H54 (cell line): ENCODE measurements around the gene SRC.

ENCODE experiments used
- DNase-seq: peaks from one replicate; pipeline ENCODE4 v3.0.0; 2011; ENCODE audit warnings: low spot score, mixed read lengths; ENCODE audit not compliant: insufficient read length
- FAIRE-seq: peaks from 3 replicates; lab custom pipeline; 2011; peaks lifted over from hg19 to GRCh38; lab: Jason Lieb, UNC
- POLR2A ChIP-seq: IDR thresholded peaks from 2 replicates; pipeline ENCODE4 v1.6.1; 2011; ENCODE audit warnings: low read depth, mild to moderate bottlenecking, low read length

The SRC gene

DNA sequence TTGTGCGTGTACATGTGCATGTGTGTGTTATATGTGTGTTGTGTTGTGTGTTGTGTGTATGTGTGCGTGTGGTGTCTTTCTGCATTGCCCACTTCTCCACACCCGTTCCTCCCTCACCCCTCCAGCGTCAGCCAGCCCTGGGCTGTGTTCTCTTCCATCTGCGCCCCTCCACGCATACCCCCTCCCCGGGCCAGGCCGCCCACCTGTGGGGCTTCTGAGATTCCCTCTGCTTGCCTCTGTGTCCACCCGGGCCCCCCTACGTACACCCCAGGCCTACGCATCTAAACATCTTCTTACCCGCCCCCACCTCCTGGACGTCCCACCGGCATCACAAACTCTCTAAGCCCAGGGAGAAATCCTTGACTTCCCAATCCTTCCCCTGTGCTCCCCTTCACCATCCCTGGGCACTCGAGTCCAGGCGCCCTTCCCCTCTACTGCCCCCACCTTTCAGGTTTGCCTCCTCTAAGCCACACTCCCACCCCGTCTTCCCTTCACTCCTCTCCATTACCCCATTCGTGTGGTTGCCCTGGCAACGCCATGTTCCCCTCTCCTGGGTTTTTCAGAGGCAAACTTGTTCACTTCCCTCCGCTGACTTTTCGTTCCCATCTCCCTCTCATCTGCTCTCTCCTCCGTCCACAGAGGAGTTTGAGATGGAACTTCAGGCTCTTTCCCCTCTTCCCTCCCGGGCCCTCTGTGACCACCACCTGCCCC, 93.4 kb downstream of the SRC start:
- FAIRE-seq (no peak), DNase-seq (no peak)
- no peak for TF ChIP-seq POLR2A

DNA sequence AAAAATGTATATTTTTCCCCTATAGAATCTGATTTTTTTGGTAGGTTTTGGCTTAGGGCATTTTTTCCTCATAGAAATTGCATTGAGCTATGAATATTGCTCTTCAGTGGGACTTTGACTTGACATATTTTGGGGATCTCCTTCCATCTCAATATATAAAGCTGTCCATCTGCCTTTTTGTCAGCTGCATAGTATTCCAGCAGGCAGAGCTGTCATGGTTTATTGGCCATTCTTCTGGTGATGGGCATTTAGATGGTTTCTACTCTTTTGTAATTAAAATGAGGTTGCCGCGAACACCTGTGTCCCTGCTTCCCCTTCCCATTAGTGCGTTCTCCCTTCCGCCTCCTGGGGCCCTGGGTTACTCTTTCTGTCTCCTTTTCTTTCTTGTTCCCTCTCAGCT, 95.1 kb downstream of the SRC start:
- TF ChIP-seq POLR2A = no peak
- FAIRE-seq (no peak), DNase-seq (no peak)

DNA sequence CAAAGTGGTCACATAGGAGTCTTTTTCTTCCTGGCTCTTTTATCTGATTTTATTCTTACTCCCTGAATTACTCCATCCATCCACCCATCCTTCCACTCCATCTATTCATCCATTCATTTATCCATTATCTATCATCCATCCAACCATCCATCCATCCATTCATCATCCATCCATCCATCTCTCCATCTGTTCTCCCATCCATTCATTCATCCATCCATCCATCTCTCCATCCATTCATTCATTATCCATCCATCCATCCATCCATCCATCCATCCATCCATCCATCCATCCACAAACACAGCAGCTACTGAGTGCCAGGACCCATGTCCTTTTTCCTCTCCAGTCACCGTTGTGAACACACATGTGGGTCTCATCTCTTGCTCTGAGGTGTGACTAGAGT, 96.6 kb downstream of the SRC start:
- no peak for TF ChIP-seq POLR2A
- FAIRE-seq (no peak), DNase-seq (no peak)

DNA sequence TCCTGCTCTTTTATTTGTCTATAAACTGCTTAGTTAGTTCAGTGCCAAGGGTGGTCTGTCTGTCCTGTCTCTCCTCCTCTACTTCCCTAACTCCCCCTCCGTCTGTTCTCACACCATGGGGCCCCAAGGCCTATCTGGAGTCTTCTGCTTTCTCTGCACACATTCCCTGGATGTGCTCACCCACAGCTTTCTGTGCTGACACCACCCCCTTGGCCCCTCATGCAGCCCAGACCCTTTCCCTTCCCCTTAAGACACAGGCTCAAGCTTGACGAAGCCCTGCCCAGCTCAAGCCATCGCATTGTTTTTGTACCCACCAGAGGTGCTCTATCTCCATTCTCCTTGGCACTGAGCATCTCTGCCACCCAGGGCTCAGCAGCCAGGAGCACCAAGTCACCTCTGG, 97.0 kb downstream of the SRC start:
- DNase-seq (no peak), FAIRE-seq (no peak)
- TF ChIP-seq POLR2A = no peak

DNA sequence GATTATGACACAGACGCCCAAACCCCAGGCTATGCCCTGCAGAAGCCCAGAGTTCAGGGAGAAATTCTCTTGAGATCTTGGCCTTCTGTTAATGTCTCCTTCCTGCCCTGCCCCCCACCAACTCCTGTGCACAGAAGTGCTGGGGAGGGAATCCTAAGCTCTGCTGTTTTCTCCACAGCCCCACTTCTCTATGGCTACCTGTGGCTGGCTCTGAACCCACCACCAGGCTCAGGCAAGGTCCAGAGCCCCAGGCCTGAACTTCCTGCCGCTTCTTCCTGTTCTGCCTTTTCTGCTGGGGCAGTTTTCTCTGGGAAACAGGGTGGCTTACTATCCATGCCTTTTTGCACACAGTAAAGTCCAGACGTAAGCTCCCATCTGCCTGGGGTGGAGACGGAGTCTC, 97.7 kb downstream of the SRC start:
- no peak for FAIRE-seq
- TF ChIP-seq POLR2A = no peak
- no peak for DNase-seq

DNA sequence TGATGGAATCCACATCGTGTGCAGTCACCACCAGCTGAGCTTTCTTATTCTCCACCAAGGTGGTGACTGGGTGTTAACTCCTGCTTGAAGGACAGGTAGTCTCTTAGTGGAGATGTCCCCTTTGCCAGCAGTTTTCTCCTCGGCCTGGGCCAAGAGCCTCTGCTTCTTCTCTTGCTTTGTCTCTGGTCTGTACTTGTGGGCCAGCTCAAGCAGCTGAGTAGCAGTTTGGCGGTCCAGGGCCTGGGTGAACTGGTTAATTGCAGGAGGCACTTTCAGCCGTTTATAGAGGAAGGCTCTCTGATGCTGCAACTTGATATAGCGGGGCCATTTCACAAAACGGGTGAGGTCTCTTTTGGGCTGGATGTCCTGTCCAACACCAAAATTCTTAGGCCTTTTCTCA, 99.1 kb downstream of the SRC start:
- TF ChIP-seq POLR2A = no peak
- FAIRE-seq (no peak), DNase-seq (no peak)

DNA sequence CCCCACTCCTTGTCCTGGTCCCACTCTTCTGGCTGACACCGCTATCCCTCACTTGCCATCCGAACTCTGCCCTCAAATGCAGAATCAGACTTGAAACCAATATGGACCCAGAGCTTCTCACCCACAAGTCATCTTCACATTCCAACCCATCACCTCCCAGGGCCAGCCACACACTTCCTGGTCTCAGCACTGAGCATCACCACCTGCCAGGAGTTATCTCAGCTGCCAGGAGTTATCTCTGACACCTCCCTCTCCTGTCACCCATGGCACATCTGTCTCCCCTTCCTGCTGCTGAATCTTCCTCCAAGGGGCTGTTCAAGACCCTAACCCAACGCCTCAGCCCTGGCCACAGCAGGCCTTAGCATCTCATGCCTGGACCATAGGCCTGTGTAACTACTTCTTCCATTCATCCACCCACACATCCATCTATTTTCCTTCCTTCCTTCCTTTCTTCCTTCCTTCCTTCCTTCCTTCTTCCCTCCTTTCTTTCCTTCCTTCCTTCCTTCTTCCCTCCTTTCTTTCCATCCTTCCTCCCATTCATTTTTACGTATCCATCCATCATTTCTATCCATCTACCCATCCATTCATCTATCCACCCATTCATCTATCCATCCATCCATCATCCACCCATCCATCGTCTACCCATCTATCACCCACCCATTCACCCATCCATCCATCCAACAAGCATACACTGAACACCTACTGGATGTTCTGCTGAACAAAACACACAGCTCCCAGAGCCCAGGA, 100.5 kb downstream of the SRC start:
- TF ChIP-seq POLR2A = no peak
- no peak for DNase-seq
- no peak for FAIRE-seq

DNA sequence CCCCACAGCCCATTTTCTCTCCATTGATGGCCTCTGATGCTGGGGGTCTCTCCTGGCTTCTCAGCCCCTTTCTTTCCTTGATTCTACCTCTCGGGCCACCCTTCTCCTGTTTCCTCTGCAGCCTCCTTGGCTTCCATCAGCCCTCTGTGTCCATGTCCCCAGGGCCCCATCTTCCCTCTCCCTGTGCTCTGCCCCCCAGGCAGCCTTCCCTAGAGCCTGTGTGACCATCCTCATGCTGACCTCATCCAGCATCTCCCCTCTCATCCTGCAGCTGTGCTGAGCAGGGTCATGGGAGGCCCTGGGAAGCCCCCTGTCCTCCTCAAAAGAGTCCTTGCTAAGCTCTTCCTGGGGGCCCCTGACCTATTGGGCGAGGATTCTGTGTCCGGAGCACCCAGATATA, 101.7 kb downstream of the SRC start:
- TF ChIP-seq POLR2A = no peak
- DNase-seq = no peak
- FAIRE-seq = no peak

DNA sequence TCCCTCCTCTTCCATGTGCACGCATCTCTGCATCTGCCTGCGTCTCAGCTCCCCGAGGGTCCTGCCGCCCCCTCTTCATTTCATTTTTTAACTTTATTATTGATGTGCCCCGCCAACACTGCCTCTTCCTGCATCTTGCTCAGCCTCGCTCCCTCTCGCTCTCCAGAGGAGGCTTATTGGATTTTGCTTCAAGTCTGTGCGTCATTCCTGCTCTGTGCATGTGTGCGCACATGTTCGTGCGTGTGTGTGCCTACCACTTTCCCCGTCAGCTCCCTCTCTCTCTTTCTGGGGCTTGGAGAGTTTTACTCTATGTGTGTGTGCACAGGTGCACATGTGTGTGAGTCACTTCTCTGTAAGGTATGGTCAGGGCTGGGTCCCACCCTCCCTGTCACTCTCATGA, 103.3 kb downstream of the SRC start:
- TF ChIP-seq POLR2A = no peak
- DNase-seq (no peak), FAIRE-seq (no peak)

DNA sequence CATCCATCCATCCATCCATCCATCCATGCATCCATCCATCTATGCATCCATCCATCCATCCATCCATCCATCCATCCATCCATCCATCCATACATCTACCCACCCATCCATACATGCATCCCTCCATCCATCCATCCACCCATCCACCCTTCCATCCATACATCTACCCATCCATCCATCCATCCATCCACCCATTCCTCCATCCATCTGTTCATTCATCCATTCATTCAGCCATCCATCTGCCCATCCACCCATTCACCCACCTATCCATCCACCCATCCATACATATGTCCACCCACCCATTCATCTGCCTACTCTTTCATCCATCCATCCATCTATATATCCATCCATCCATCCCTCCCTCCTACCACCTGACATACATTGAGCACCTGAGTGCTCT, 104.4 kb downstream of the SRC start:
- no peak for TF ChIP-seq POLR2A
- DNase-seq (no peak), FAIRE-seq (no peak)

DNA sequence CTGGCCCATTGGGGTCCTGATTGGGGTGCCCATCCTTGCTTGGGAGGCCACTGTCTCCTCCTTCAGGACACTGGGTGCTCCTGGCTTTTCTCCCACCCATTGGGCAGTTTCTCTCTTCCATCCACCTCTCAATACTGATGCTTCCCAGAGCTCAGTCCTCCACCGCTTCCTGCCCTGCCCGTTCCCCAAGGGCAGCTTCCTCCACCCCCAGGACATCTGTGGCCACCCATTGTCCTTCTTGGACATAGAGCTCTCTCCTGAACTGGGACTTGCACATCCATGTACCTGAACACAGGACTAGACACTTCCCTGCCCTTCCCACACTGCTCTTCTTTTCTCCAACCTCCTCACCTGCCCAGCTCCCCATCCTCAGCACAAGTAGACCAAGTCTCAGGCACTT, 105.7 kb downstream of the SRC start:
- DNase-seq = no peak
- TF ChIP-seq POLR2A = no peak
- FAIRE-seq = no peak

DNA sequence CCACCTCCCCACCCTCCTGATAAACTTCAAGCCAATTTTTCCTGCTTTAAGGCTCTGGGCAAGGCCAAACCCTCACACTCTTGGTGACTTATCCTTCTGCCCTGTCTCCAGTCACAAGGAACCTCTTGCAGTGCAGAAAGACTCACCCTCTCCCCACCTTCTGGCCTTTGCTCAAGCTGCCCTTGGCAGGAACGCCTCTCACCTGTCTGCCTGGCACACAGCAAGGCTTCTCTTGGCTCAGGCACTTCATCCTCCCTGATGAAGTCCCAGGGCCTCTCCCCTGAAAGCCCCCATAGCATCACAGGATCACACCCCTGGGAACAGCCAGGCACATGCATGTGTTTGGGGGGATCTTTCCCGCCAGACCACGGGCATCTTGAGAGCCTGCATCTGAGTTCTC, 106.3 kb downstream of the SRC start:
- no peak for TF ChIP-seq POLR2A
- DNase-seq (no peak), FAIRE-seq (no peak)

DNA sequence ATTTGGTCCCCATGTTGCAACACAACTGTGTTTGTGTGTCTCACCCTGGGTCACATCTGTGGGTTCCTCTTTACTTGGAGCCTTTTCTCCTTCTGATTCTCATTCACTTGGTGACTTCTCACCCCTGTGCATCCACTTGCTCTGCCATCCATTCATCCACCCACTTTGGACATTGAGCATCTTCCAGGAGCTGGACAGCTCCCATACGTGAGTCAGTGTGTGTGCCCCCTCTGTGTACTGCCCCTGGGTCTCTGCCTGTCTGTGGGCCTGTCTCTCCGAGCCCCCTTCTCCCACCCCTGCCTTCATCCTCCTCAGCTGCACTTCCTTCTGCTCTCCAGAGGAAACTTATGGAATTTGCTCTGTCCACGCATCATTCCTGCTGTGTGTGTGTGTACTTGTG, 107.3 kb downstream of the SRC start:
- no peak for FAIRE-seq
- no peak for DNase-seq
- no peak for TF ChIP-seq POLR2A

DNA sequence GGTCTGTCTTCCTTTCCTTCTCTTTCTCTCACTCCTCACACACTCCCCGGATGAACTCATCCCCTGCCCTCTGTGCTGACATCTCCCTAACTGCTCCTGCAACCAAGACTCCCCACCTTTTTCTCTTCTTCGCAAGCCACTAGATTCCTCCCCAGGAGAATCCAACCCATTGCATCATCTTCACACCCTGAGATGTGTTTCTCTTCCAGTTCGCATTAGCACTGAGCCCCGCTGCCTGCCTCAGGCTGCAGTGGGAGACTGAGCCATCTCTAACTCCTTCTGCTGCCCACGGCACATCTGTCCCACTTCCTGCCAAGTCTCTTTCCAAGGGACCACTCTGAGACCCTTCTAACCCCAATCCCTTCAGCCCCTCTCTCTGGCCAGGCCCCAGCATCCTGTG, 107.9 kb downstream of the SRC start:
- DNase-seq (no peak), FAIRE-seq (no peak)
- no peak for TF ChIP-seq POLR2A
